GM12878 (cell line): ENCODE measurements around the gene HTR4. TPM values are rescaled to one million over a fixed set of nuclear protein-coding genes. Genes with fewer than 3 reads are reported as not detected.

Source experiments
- ATAC-seq: fragments of 200-7000 bp; cut with Tn5 transposase; 3 replicates; pipeline ENCODE4 v1.9.1; 2020; ENCODE audit warnings: mild to moderate bottlenecking, moderate library complexity
- BruUV-seq: library from RNA; stranded (reverse); fragments of 400-500 nt; replicated peaks from 2 replicates; lab custom pipeline; 2021; lab: Mats Ljungman, UMichigan
- CTCF ChIA-PET: fragments of 300-600 bp; sonication (Branson Sonifier 250); formaldehyde crosslinking; extraction: SDS; loops from one replicate; lab custom pipeline; 2021; ENCODE audit warnings: inconsistent platforms; lab: Yijun Ruan, JAX
- POLR2A ChIA-PET: fragments of 350-600 bp; formaldehyde crosslinking; extraction: SDS; loops from one replicate; lab custom pipeline; 2021; ENCODE audit warnings: inconsistent platforms; lab: Charles Lee
- RAD21 ChIA-PET: fragments of 300-600 bp; sonication (Branson Sonifier 250); formaldehyde crosslinking; loops from one replicate; lab custom pipeline; 2023; ENCODE audit warnings: antibody characterized with exemption; ENCODE audit not compliant: unreplicated experiment; lab: Charles Lee
- SMC1A ChIA-PET: fragments of 300-600 bp; sonication (Branson Sonifier 250); formaldehyde crosslinking; loops from one replicate; lab custom pipeline; 2023; ENCODE audit not compliant: unreplicated experiment, uncharacterized antibody; lab: Charles Lee
- DNase-seq: peaks from one replicate; pipeline ENCODE4 v3.0.0-alpha.2; 2011; ENCODE audit warnings: low read depth, low spot score
- FAIRE-seq: peaks from 3 replicates; lab custom pipeline; 2011; peaks lifted over from hg19 to GRCh38; lab: Jason Lieb, UNC
- H2AFZ ChIP-seq: 2 replicates; pipeline ENCODE4 v1.6.0; 2011; ENCODE audit warnings: low read depth, low read length, control low read depth; ENCODE audit not compliant: control insufficient read depth
- H3K27ac ChIP-seq: 2 replicates; pipeline ENCODE4 v1.5.1; 2011; ENCODE audit warnings: control low read depth; ENCODE audit not compliant: control insufficient read depth, insufficient read depth
- H3K27me3 ChIP-seq, 2 experiments: replicated peaks in 1 of 2; 2 replicates each; pipeline versions ENCODE4 v1.6.0 to v1.6.1; 2011; ENCODE audit warnings: low read length in 1 of 2; ENCODE audit not compliant: control insufficient read depth in 2 of 2, insufficient read depth in 2 of 2
- H3K36me3 ChIP-seq, 2 experiments: 2 replicates each; pipeline ENCODE4 v1.5.1; 2011; ENCODE audit warnings: low read length in 1 of 2; ENCODE audit not compliant: control insufficient read depth in 2 of 2, insufficient read depth in 2 of 2
- H3K4me1 ChIP-seq: 2 replicates; pipeline ENCODE4 v1.6.1; 2011; ENCODE audit warnings: mild to moderate bottlenecking, low read length, moderate library complexity, mixed read lengths; ENCODE audit not compliant: control insufficient read depth, insufficient read depth
- H3K4me2 ChIP-seq: 2 replicates; pipeline ENCODE4 v1.6.0; 2011; ENCODE audit warnings: control low read depth; ENCODE audit not compliant: control insufficient read depth, insufficient read depth
- H3K4me3 ChIP-seq: fragments of 200-600 bp; sonication (generic); 2 replicates; pipeline ENCODE4 v1.5.1; 2016
- H3K79me2 ChIP-seq: 2 replicates; pipeline ENCODE4 v1.6.0; 2011; ENCODE audit warnings: low read length; ENCODE audit not compliant: control insufficient read depth, insufficient read depth
- H3K9ac ChIP-seq: 2 replicates; pipeline ENCODE4 v1.8.0; 2011; ENCODE audit warnings: low read length, control low read depth, mixed read lengths; ENCODE audit not compliant: control insufficient read depth, insufficient read depth
- H3K9me3 ChIP-seq: replicated peaks from 3 replicates; pipeline ENCODE4 v1.5.1; 2011; ENCODE audit warnings: mild to moderate bottlenecking, low read length; ENCODE audit not compliant: control insufficient read depth, insufficient read depth
- H4K20me1 ChIP-seq: 2 replicates; pipeline ENCODE4 v1.6.0; 2011; ENCODE audit not compliant: control insufficient read depth, insufficient read depth
- CHD2 ChIP-seq: IDR thresholded peaks from 2 replicates; pipeline ENCODE4 v1.6.1; 2011; ENCODE audit warnings: low read depth, low read length, improper control_type of control experiment, borderline replicate concordance
- NR2F1 ChIP-seq: fragments of 450-650 bp; conservative IDR thresholded peaks from 2 replicates; pipeline ENCODE4 v1.6.1; 2017; ENCODE audit warnings: mild to moderate bottlenecking
- PKNOX1 ChIP-seq: fragments of 450-650 bp; IDR thresholded peaks from 2 replicates; pipeline ENCODE4 v1.6.1; 2016; ENCODE audit warnings: mild to moderate bottlenecking
- RAD21 ChIP-seq: IDR thresholded peaks from 2 replicates; pipeline ENCODE4 v1.6.1; 2011; ENCODE audit warnings: mild to moderate bottlenecking, low read depth, low read length, moderate library complexity; ENCODE audit not compliant: insufficient read depth
- RAD51 ChIP-seq: fragments of 450-650 bp; IDR thresholded peaks from 2 replicates; pipeline ENCODE4 v1.6.1; 2016; ENCODE audit warnings: moderate library complexity, mild to moderate bottlenecking, inconsistent platforms
- RELB ChIP-seq: fragments of 450-650 bp; IDR thresholded peaks from 2 replicates; pipeline ENCODE4 v1.6.1; 2017; ENCODE audit warnings: low read depth, mild to moderate bottlenecking, moderate library complexity
- ZNF217 ChIP-seq: fragments of 450-650 bp; IDR thresholded peaks from 2 replicates; pipeline ENCODE4 v1.6.1; 2017; ENCODE audit warnings: antibody characterized with exemption, mild to moderate bottlenecking
- in situ Hi-C: fragments of 300-500 bp; cut with MboI; formaldehyde crosslinking; loops from 9 replicates; pipeline ENCODE4 v1.14.3; 2018; ENCODE audit warnings: mixed read lengths
- intact Hi-C: fragments of 100-400 bp; cut with micrococcal nuclease; formaldehyde crosslinking; loops from one replicate; pipeline ENCODE4 v1.14.2; 2022; ENCODE audit not compliant: unreplicated experiment
- polyA plus RNA-seq, 11 experiments: library from polyadenylated mRNA; depleted of rRNA in 4 of 11; unstranded in 6 of 11; stranded (reverse) in 5 of 11; fragments of >200 nt; fragmentation: Nextera tagmentation in 4 of 11; fragmentation: Illumina TruSeq in 1 of 11; extraction: Ambion mirVana in 4 of 11; extraction: Trizol in 1 of 11; gene quantifications; 1 replicate in 1 of 11; 2 replicates in 10 of 11; pipeline versions ENCODE4 v1.2.1 to v1.2.3, GENCODE V29; 2011 to 2016; ENCODE audit warnings: inconsistent platforms in 2 of 11, missing spikeins in 2 of 11, low read depth in 1 of 11
- total RNA-seq, 4 experiments: library from RNA; depleted of rRNA in 3 of 4; stranded (reverse); fragments of >200 nt in 3 of 4; fragmentation: Illumina TruSeq in 1 of 4; extraction: Trizol in 1 of 4; gene quantifications; 2 replicates each; pipeline versions ENCODE4 v1.2.1 to v1.2.3, GENCODE V29; 2013 to 2021
- TF ChIP-seq, protein P1 (sequence below), 3 experiments: IDR thresholded peaks in 2 of 3; conservative IDR thresholded peaks in 1 of 3; 2 replicates each; pipeline ENCODE4 v1.5.1; 2011; ENCODE audit warnings: low read depth in 3 of 3, low read length in 3 of 3, mild to moderate bottlenecking in 3 of 3, control low read depth in 2 of 3, moderate library complexity in 2 of 3, inconsistent platforms in 1 of 3, mixed read lengths in 1 of 3; ENCODE audit not compliant: control insufficient read depth in 2 of 3, insufficient read depth in 1 of 3; ENCODE audit errors: extremely low read depth in 1 of 3
- TF ChIP-seq, protein P2 (sequence below): fragments of 450-650 bp; conservative IDR thresholded peaks from 2 replicates; pipeline ENCODE4 v1.6.1; 2017; ENCODE audit warnings: mild to moderate bottlenecking, moderate library complexity
- TF ChIP-seq, protein P3 (sequence below): fragments of 150-350 bp; IDR thresholded peaks from 2 replicates; pipeline ENCODE4 v1.6.1; 2016; ENCODE audit warnings: low read depth, low read length

Gene HTR4
- total and polyA plus RNA-seq, 10 of the 15 experiments (the other 5 are each of a cell fraction or from before 2014, with no cell fraction given) = not detected

GRCh38 chr5:148687427-148687826 is 33.1 kb upstream of the HTR4 start (continued):
- TF ChIP-seq RELB = no peak
- TF ChIP-seq, protein P1, sequence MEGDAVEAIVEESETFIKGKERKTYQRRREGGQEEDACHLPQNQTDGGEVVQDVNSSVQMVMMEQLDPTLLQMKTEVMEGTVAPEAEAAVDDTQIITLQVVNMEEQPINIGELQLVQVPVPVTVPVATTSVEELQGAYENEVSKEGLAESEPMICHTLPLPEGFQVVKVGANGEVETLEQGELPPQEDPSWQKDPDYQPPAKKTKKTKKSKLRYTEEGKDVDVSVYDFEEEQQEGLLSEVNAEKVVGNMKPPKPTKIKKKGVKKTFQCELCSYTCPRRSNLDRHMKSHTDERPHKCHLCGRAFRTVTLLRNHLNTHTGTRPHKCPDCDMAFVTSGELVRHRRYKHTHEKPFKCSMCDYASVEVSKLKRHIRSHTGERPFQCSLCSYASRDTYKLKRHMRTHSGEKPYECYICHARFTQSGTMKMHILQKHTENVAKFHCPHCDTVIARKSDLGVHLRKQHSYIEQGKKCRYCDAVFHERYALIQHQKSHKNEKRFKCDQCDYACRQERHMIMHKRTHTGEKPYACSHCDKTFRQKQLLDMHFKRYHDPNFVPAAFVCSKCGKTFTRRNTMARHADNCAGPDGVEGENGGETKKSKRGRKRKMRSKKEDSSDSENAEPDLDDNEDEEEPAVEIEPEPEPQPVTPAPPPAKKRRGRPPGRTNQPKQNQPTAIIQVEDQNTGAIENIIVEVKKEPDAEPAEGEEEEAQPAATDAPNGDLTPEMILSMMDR (IDR thresholded peaks at IDR 0.05 in 2 of 3, conservative IDR thresholded peaks at IDR 0.05 in 1 of 3; ENCODE audit: control insufficient read depth in 2 of 3, extremely low read depth in 1 of 3, insufficient read depth in 1 of 3, low read depth in 3 of 3, low read length in 3 of 3) = peak; percentile 37 to 70 (median 51)
- no peak for TF ChIP-seq PKNOX1
- TF ChIP-seq, all 136 proteins: peak for 3

DNA sequence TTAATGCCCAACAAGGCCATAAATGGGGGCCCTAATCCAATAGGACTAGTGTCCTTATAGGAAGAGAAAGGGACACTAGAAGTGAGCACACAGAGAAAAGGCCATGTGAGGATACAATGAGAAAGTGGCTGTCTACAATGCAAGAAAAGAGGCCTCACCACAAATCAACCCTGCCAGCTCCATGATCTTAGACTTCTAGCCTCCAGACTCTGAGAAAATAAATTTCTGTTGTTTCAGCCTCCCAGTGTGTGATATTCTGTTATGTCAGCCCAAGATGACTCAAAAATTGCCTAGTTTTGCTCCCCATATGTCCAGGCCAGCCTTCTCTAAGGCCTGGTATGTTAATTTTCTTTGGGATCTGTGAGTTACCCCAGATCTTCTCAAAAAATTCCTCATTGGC is 32.3 kb upstream of the HTR4 start:
- ChIA-PET CTCF (interaction anchor here (1.1 to 1.3 kb wide), 2 partner anchors 71 to 239 kb away, joined by 3 read pairs; no protein-coding TSS in a partner anchor), RAD21 (no interaction called here), POLR2A (no interaction called here), SMC1A (no interaction called here)
- intact Hi-C loops (loop anchor here (2.0 kb wide), 1 partner anchor 242 kb away; no protein-coding TSS in a partner anchor), in situ Hi-C loops (no loop called here)
- H3K9me3 ChIP-seq = no peaks in the 10 kb centered on the region
- no peak overlapping the region for H3K27ac ChIP-seq
- H2AFZ ChIP-seq = no peak overlapping the region
- ATAC-seq = no peak
- no peak for DNase-seq
- no peaks in the 10 kb centered on the region for H3K36me3 ChIP-seq
- H3K27me3 ChIP-seq = no peaks in the 10 kb centered on the region
- no peak overlapping the region for H3K4me2 ChIP-seq
- no TSS peak for BruUV-seq
- no peak overlapping the region for H3K4me3 ChIP-seq
- H4K20me1 ChIP-seq = no peaks in the 10 kb centered on the region
- FAIRE-seq = no peak
- H3K79me2 ChIP-seq = no peaks in the 10 kb centered on the region
- H3K4me1 ChIP-seq = no peaks in the 10 kb centered on the region
- H3K9ac ChIP-seq = no peak overlapping the region
- no peak for TF ChIP-seq ZNF217
- TF ChIP-seq NR2F1 = no peak
- TF ChIP-seq, protein P2, sequence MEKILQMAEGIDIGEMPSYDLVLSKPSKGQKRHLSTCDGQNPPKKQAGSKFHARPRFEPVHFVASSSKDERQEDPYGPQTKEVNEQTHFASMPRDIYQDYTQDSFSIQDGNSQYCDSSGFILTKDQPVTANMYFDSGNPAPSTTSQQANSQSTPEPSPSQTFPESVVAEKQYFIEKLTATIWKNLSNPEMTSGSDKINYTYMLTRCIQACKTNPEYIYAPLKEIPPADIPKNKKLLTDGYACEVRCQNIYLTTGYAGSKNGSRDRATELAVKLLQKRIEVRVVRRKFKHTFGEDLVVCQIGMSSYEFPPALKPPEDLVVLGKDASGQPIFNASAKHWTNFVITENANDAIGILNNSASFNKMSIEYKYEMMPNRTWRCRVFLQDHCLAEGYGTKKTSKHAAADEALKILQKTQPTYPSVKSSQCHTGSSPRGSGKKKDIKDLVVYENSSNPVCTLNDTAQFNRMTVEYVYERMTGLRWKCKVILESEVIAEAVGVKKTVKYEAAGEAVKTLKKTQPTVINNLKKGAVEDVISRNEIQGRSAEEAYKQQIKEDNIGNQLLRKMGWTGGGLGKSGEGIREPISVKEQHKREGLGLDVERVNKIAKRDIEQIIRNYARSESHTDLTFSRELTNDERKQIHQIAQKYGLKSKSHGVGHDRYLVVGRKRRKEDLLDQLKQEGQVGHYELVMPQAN = no peak
- TF ChIP-seq, protein P3, sequence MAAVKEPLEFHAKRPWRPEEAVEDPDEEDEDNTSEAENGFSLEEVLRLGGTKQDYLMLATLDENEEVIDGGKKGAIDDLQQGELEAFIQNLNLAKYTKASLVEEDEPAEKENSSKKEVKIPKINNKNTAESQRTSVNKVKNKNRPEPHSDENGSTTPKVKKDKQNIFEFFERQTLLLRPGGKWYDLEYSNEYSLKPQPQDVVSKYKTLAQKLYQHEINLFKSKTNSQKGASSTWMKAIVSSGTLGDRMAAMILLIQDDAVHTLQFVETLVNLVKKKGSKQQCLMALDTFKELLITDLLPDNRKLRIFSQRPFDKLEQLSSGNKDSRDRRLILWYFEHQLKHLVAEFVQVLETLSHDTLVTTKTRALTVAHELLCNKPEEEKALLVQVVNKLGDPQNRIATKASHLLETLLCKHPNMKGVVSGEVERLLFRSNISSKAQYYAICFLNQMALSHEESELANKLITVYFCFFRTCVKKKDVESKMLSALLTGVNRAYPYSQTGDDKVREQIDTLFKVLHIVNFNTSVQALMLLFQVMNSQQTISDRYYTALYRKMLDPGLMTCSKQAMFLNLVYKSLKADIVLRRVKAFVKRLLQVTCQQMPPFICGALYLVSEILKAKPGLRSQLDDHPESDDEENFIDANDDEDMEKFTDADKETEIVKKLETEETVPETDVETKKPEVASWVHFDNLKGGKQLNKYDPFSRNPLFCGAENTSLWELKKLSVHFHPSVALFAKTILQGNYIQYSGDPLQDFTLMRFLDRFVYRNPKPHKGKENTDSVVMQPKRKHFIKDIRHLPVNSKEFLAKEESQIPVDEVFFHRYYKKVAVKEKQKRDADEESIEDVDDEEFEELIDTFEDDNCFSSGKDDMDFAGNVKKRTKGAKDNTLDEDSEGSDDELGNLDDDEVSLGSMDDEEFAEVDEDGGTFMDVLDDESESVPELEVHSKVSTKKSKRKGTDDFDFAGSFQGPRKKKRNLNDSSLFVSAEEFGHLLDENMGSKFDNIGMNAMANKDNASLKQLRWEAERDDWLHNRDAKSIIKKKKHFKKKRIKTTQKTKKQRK = no peak
- TF ChIP-seq RAD51 = no peak
- no peak for TF ChIP-seq RAD21
- TF ChIP-seq CHD2 = no peak
